ENCODE measurements around the gene CLPTM1.

Gene CLPTM1

DNA sequence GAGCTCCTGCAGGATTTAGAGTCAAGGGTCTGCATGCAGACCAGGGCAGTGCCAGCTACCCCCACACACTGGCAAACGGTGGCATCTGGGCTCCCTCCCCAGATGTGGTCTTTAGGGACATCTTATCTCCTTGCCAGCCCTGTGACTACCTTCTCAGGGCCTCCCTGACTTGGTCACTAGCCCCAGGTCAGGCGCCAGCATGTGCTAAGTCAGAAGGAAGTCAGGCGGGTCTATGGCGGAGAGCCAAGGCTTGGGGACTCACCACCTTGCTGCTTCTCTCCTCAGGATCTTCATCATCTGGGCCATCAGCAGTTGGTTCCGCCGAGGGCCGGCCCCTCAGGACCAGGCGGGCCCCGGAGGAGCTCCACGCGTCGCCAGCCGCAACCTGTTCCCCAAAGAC is 17.6 kb downstream of the CLPTM1 start:
- no peak for TF ChIP-seq TCF4 (CRISPR knock-in tag; IDR thresholded peaks at IDR 0.05; ENCODE audit: borderline replicate concordance)
- no peak for TF ChIP-seq ZNF565 (CRISPR knock-in tag; conservative IDR thresholded peaks at IDR 0.05; ENCODE audit: low read depth)
- TF ChIP-seq, protein P1, sequence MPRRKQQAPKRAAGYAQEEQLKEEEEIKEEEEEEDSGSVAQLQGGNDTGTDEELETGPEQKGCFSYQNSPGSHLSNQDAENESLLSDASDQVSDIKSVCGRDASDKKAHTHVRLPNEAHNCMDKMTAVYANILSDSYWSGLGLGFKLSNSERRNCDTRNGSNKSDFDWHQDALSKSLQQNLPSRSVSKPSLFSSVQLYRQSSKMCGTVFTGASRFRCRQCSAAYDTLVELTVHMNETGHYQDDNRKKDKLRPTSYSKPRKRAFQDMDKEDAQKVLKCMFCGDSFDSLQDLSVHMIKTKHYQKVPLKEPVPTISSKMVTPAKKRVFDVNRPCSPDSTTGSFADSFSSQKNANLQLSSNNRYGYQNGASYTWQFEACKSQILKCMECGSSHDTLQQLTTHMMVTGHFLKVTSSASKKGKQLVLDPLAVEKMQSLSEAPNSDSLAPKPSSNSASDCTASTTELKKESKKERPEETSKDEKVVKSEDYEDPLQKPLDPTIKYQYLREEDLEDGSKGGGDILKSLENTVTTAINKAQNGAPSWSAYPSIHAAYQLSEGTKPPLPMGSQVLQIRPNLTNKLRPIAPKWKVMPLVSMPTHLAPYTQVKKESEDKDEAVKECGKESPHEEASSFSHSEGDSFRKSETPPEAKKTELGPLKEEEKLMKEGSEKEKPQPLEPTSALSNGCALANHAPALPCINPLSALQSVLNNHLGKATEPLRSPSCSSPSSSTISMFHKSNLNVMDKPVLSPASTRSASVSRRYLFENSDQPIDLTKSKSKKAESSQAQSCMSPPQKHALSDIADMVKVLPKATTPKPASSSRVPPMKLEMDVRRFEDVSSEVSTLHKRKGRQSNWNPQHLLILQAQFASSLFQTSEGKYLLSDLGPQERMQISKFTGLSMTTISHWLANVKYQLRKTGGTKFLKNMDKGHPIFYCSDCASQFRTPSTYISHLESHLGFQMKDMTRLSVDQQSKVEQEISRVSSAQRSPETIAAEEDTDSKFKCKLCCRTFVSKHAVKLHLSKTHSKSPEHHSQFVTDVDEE (CRISPR knock-in tag; IDR thresholded peaks at IDR 0.05), result no peak
- TF ChIP-seq, protein P2, sequence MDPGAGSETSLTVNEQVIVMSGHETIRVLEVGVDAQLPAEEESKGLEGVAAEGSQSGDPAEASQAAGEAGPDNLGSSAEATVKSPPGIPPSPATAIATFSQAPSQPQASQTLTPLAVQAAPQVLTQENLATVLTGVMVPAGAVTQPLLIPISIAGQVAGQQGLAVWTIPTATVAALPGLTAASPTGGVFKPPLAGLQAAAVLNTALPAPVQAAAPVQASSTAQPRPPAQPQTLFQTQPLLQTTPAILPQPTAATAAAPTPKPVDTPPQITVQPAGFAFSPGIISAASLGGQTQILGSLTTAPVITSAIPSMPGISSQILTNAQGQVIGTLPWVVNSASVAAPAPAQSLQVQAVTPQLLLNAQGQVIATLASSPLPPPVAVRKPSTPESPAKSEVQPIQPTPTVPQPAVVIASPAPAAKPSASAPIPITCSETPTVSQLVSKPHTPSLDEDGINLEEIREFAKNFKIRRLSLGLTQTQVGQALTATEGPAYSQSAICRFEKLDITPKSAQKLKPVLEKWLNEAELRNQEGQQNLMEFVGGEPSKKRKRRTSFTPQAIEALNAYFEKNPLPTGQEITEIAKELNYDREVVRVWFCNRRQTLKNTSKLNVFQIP (CRISPR knock-in tag; IDR thresholded peaks at IDR 0.05; ENCODE audit: borderline replicate concordance, low read depth), result no peak
- no peak for TF ChIP-seq OSR1 (CRISPR knock-in tag; IDR thresholded peaks at IDR 0.05)
- no peak for TF ChIP-seq PPARA (CRISPR knock-in tag; IDR thresholded peaks at IDR 0.05; ENCODE audit: borderline replicate concordance)
- TF ChIP-seq BACH2 (CRISPR knock-in tag; IDR thresholded peaks at IDR 0.05; ENCODE audit: borderline replicate concordance), result no peak
- no peak for TF ChIP-seq CSDC2 (CRISPR knock-in tag; IDR thresholded peaks at IDR 0.05)
- no peak for TF ChIP-seq GLIS3 (CRISPR knock-in tag; IDR thresholded peaks at IDR 0.05)
- TF ChIP-seq ZC3H10 (CRISPR knock-in tag; IDR thresholded peaks at IDR 0.05), result no peak
- TF ChIP-seq ESRRG (CRISPR knock-in tag; IDR thresholded peaks at IDR 0.05), result no peak
- no peak for TF ChIP-seq RARB (CRISPR knock-in tag; IDR thresholded peaks at IDR 0.05)
- TF ChIP-seq ZFP30 (CRISPR knock-in tag; IDR thresholded peaks at IDR 0.05), result no peak
- TF ChIP-seq, protein P3, sequence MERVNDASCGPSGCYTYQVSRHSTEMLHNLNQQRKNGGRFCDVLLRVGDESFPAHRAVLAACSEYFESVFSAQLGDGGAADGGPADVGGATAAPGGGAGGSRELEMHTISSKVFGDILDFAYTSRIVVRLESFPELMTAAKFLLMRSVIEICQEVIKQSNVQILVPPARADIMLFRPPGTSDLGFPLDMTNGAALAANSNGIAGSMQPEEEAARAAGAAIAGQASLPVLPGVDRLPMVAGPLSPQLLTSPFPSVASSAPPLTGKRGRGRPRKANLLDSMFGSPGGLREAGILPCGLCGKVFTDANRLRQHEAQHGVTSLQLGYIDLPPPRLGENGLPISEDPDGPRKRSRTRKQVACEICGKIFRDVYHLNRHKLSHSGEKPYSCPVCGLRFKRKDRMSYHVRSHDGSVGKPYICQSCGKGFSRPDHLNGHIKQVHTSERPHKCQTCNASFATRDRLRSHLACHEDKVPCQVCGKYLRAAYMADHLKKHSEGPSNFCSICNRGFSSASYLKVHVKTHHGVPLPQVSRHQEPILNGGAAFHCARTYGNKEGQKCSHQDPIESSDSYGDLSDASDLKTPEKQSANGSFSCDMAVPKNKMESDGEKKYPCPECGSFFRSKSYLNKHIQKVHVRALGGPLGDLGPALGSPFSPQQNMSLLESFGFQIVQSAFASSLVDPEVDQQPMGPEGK (CRISPR knock-in tag; IDR thresholded peaks at IDR 0.05; ENCODE audit: borderline replicate concordance), result no peak
- no peak for TF ChIP-seq ZNF70 (CRISPR knock-in tag; IDR thresholded peaks at IDR 0.05)
- TF ChIP-seq TOX (CRISPR knock-in tag; IDR thresholded peaks at IDR 0.05; ENCODE audit: borderline replicate concordance), result no peak
- TF ChIP-seq ARNTL (CRISPR knock-in tag; IDR thresholded peaks at IDR 0.05; ENCODE audit: borderline replicate concordance, low read depth), result no peak
- TF ChIP-seq, protein P4, sequence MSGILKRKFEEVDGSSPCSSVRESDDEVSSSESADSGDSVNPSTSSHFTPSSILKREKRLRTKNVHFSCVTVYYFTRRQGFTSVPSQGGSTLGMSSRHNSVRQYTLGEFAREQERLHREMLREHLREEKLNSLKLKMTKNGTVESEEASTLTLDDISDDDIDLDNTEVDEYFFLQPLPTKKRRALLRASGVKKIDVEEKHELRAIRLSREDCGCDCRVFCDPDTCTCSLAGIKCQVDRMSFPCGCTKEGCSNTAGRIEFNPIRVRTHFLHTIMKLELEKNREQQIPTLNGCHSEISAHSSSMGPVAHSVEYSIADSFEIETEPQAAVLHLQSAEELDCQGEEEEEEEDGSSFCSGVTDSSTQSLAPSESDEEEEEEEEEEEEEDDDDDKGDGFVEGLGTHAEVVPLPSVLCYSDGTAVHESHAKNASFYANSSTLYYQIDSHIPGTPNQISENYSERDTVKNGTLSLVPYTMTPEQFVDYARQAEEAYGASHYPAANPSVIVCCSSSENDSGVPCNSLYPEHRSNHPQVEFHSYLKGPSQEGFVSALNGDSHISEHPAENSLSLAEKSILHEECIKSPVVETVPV (CRISPR knock-in tag; IDR thresholded peaks at IDR 0.05), result no peak
- TF ChIP-seq ZNF8 (CRISPR knock-in tag; IDR thresholded peaks at IDR 0.05), result no peak
- TF ChIP-seq SNAI2 (CRISPR knock-in tag; IDR thresholded peaks at IDR 0.05), result no peak
- no peak for ATAC-seq

DNA sequence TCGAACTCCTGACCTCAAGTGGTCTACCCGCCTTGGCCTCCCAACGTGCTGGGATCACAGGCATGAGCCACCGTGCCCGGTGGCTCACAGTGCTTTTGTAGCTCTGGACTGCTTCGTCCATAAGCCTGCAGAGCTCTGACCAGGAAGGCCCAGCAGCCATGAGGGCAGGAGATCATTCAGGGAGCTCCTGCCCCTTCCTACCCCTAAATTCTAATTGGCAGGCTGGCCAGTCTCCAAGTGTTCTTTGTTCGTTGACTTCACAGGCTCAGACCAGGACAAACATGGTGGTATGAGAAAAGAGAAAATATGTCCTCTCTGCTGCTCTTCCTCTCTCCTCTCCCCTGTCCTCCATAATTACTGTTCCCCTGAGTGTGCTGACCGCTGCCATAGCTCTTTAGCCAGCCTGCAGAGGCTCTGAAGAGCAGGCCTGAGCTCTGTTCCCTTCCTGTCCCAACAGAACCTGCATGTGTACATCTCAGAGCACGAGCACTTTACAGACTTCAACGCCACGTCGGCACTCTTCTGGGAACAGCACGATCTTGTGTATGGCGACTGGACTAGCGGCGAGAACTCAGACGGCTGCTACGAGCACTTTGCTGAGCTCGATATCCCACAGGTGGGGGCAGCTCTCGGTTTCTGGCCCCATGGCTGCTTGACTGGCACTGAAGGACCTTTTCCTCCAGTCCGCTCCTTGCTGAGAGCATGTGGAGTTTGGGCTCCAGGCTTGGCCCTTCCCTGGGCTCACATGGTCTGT is 19.0 kb downstream of the CLPTM1 start:
- no peak for TF ChIP-seq RARB (CRISPR knock-in tag; IDR thresholded peaks at IDR 0.05)
- TF ChIP-seq ZNF8 (CRISPR knock-in tag; IDR thresholded peaks at IDR 0.05), result no peak
- TF ChIP-seq ZNF70 (CRISPR knock-in tag; IDR thresholded peaks at IDR 0.05), result no peak
- TF ChIP-seq BACH2 (CRISPR knock-in tag; IDR thresholded peaks at IDR 0.05; ENCODE audit: borderline replicate concordance), result no peak
- no peak for TF ChIP-seq SNAI2 (CRISPR knock-in tag; IDR thresholded peaks at IDR 0.05)
- TF ChIP-seq, protein P5, sequence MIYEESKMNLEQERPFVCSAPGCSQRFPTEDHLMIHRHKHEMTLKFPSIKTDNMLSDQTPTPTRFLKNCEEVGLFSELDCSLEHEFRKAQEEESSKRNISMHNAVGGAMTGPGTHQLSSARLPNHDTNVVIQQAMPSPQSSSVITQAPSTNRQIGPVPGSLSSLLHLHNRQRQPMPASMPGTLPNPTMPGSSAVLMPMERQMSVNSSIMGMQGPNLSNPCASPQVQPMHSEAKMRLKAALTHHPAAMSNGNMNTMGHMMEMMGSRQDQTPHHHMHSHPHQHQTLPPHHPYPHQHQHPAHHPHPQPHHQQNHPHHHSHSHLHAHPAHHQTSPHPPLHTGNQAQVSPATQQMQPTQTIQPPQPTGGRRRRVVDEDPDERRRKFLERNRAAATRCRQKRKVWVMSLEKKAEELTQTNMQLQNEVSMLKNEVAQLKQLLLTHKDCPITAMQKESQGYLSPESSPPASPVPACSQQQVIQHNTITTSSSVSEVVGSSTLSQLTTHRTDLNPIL (CRISPR knock-in tag; IDR thresholded peaks at IDR 0.05; ENCODE audit: low read depth), result no peak
- no peak for TF ChIP-seq ZC3H10 (CRISPR knock-in tag; IDR thresholded peaks at IDR 0.05)
- ATAC-seq, result no peak
